HepG2 (cell line): ENCODE measurements around the gene TANGO6.

Experiments used
- BHLHE40 ChIP-seq: IDR thresholded peaks from 2 replicates; pipeline ENCODE4 v1.6.1; 2011; ENCODE audit warnings: low read length, improper control_type of control experiment
- ELF3 ChIP-seq: IDR thresholded peaks from 2 replicates; pipeline ENCODE4 v1.6.1; 2016; ENCODE audit warnings: missing genetic modification reagents, missing compliant biosample characterization
- SRY ChIP-seq: sonication (generic); formaldehyde crosslinking; IDR thresholded peaks from 2 replicates; pipeline ENCODE4 v1.8.0; 2022; ENCODE audit warnings: mild to moderate bottlenecking, missing genetic modification reagents
- TCF7 ChIP-seq: sonication (generic); IDR thresholded peaks from 2 replicates; pipeline ENCODE4 v1.6.1; 2016; ENCODE audit warnings: antibody characterized with exemption, low read depth
- TFE3 ChIP-seq: IDR thresholded peaks from 2 replicates; pipeline ENCODE4 v1.6.1; 2016
- ZNF329 ChIP-seq: sonication (generic); formaldehyde crosslinking; IDR thresholded peaks from 2 replicates; pipeline ENCODE4 v1.9.0; 2021; ENCODE audit warnings: low read depth, mild to moderate bottlenecking, missing genetic modification reagents
- ZNF747 ChIP-seq: sonication (generic); formaldehyde crosslinking; IDR thresholded peaks from 2 replicates; pipeline ENCODE4 v1.8.1; 2023; ENCODE audit warnings: missing genetic modification reagents, mild to moderate bottlenecking, borderline replicate concordance

- TF ChIP-seq BHLHE40 (no peak), TFE3 (no peak), ZNF747 (CRISPR knock-in tag) (no peak), SRY (CRISPR knock-in tag) (no peak), ELF3 (CRISPR knock-in tag) (no peak), ZNF329 (CRISPR knock-in tag) (no peak), TCF7 (no peak)
Measured at GRCh38 chr16:69005641-69006355, 162.5 kb downstream of the TANGO6 start.
